ENCODE data around the gene CRIP2. TPM values are rescaled to one million over a fixed set of nuclear protein-coding genes. Genes with fewer than 3 reads are reported as not detected.

Gene CRIP2
- total and polyA plus RNA-seq, 9 of the 15 experiments (the other 6 are each of a cell fraction or from before 2014, with no cell fraction given) = 0.18 to 2.0 (median 0.69) TPM; not detected in 1

GRCh38 chr14:105489542-105490266 lies 15.1 kb downstream of the CRIP2 start:
- Histone ChIP-seq H3K9ac (ENCODE audit: insufficient read depth in 1 of 2, low read depth in 2 of 2, low read length in 2 of 2) (peak overlapping the region; percentile 69 to 94), H3K27ac (ENCODE audit: extremely low read depth, low read depth, low read length) (peak overlapping the region; percentile 80), H3K79me2 (ENCODE audit: control insufficient read depth, insufficient read depth, low read length) (peaks cover 5% of the 10 kb centered on the region; the same call in 2 of the 3 replicates), H4K20me1 (replicated peaks; ENCODE audit: control insufficient read depth, insufficient read depth, low read length) (peaks cover 6% of the 10 kb centered on the region), H3K4me2 (ENCODE audit: insufficient read depth, low read length) (peak overlapping the region; percentile 78), H3K9me1 (ENCODE audit: control insufficient read depth, insufficient read depth, low read length) (no peaks in the 10 kb centered on the region), H3K4me1 (replicated peaks in 1 of 2; ENCODE audit: control insufficient read depth in 2 of 2, insufficient read depth in 2 of 2, low read length in 2 of 2) (peaks cover 6 to 87% of the 10 kb centered on the region in 2 experiments), H3K4me3 (peak overlapping the region; percentile 61), H2AFZ (ENCODE audit: low read depth, low read length) (peak overlapping the region; percentile 87), H3K36me3 (ENCODE audit: control insufficient read depth, insufficient read depth, low read length) (peaks cover 2% of the 10 kb centered on the region; the same call in 1 of the 3 replicates), H3K27me3 (ENCODE audit: control insufficient read depth in 2 of 2, insufficient read depth in 2 of 2, low read length in 2 of 2) (no peaks in the 10 kb centered on the region), H3K9me3 (replicated peaks; ENCODE audit: control insufficient read depth, insufficient read depth, low read depth, low read length) (no peaks in the 10 kb centered on the region)
- ChIA-PET CTCF (ENCODE audit: low intra/inter-chr PET ratio) (interaction anchor here (0.7 to 2.0 kb wide), 3 partner anchors 8 to 119 kb away, joined by 3 to 16 read pairs (median 4); no protein-coding TSS in a partner anchor), POLR2A (interaction anchor here (1.9 kb wide), 1 partner anchor 8 kb away, joined by 12 read pairs; no protein-coding TSS in a partner anchor)
- BruUV-seq (replicated peaks) = no TSS peak
- WGBS (ENCODE audit: insufficient coverage, low coverage, missing lambda C conversion rate) = 4% methylated on average over 12 of the region's 44 CpGs
- FAIRE-seq (peak; percentile 87), ATAC-seq (peak; percentile 53), DNase-seq (ENCODE audit: extremely low read depth in 1 of 4, low spot score in 3 of 4) (peak; percentile 63 to 87 (median 64))
- intact Hi-C loops (cut with micrococcal nuclease) = loop anchor here (2.0 to 5.0 kb wide), 3 partner anchors 42 to 189 kb away; partner anchors contain the start of gene BRF1
- in situ Hi-C loops (cut with MboI) = loop anchor here (5.0 kb wide), 1 partner anchor 117 kb away; no protein-coding TSS in a partner anchor
- TF ChIP-seq PCBP1 (IDR thresholded peaks at IDR 0.05; ENCODE audit: low read depth, low read length, poor library complexity, severe bottlenecking) (no peak), MAZ (CRISPR knock-in tag; conservative IDR thresholded peaks at IDR 0.05 in 1 of 2, IDR thresholded peaks at IDR 0.05 in 1 of 2) (peak; percentile 62 to 81; a peak in 3 of 4 replicates), CC2D1A (IDR thresholded peaks at IDR 0.05) (no peak), BACH1 (tag; IDR thresholded peaks at IDR 0.05) (no peak), ZNF184 (CRISPR knock-in tag; IDR thresholded peaks at IDR 0.05) (no peak), MAFG (tag; conservative IDR thresholded peaks at IDR 0.05) (no peak), RBFOX2 (IDR thresholded peaks at IDR 0.05; ENCODE audit: low read depth, low read length) (peak; percentile 63), SPI1 (IDR thresholded peaks at IDR 0.05; ENCODE audit: borderline replicate concordance, low read depth, low read length) (no peak), RBM39 (optimal IDR thresholded peaks at IDR 0.05; ENCODE audit: low read depth, low read length) (no peak), IRF1 (CRISPR knock-in tag; IDR thresholded peaks at IDR 0.05; ENCODE audit: borderline replicate concordance) (no peak), ZFX (CRISPR knock-in tag; IDR thresholded peaks at IDR 0.05) (peak; percentile 90), DDX20 (tag; IDR thresholded peaks at IDR 0.05; ENCODE audit: low read depth) (no peak), PBX2 (CRISPR knock-in tag; IDR thresholded peaks at IDR 0.05; ENCODE audit: low read depth) (no peak), PBX2 (tag; conservative IDR thresholded peaks at IDR 0.05; ENCODE audit: low read depth) (no peak), PPARD (CRISPR knock-in tag; IDR thresholded peaks at IDR 0.05) (no peak), NFRKB (IDR thresholded peaks at IDR 0.05; ENCODE audit: low read depth) (no peak), ZNF280A (IDR thresholded peaks at IDR 0.05; ENCODE audit: low read depth, partially characterized antibody) (no peak)
